Measurements from ENCODE around the gene LRCH1. TPM values are rescaled to one million over a fixed set of nuclear protein-coding genes. Genes with fewer than 3 reads are reported as not detected.

LRCH1 gene
- total and polyA plus RNA-seq, 4 donors = 13.4 to 19.0 (median 14.6) TPM

GRCh38 chr13:46782066-46782465 is 229.1 kb downstream of the LRCH1 start:
- Histone ChIP-seq H3K36me3 (ENCODE audit: control insufficient read depth, insufficient read depth, low read length) (no peaks in the 10 kb centered on the region), H3K4me3 (ENCODE audit: low read depth, low read length) (no peak overlapping the region), H3K9me3 (ENCODE audit: control insufficient read depth, insufficient read depth, low read length) (no peaks in the 10 kb centered on the region), H3K27ac (ENCODE audit: low read depth, low read length) (no peak overlapping the region), H3K27me3 (ENCODE audit: control insufficient read depth, insufficient read depth, low read length) (no peaks in the 10 kb centered on the region), H3K4me1 (ENCODE audit: control insufficient read depth, insufficient read depth, low read length) (no peaks in the 10 kb centered on the region)
- no peak for DNase-seq (ENCODE audit: low read depth in 4 of 6, low spot score in 6 of 6)
- WGBS (ENCODE audit: insufficient coverage) = no CpG with 5 or more reads among the region's 1 CpG

GRCh38 chr13:46782691-46783090 is 229.7 kb downstream of the LRCH1 start:
- no CpG with 5 or more reads among the region's 2 CpGs for WGBS (ENCODE audit: insufficient coverage)
- H3K4me3 ChIP-seq (ENCODE audit: low read depth, low read length) = no peak overlapping the region
- H3K27ac ChIP-seq (ENCODE audit: low read depth, low read length) = no peak overlapping the region
- no peaks in the 10 kb centered on the region for H3K27me3 ChIP-seq (ENCODE audit: control insufficient read depth, insufficient read depth, low read length)
- DNase-seq (ENCODE audit: low read depth in 4 of 6, low spot score in 6 of 6) = no peak
- no peaks in the 10 kb centered on the region for H3K9me3 ChIP-seq (ENCODE audit: control insufficient read depth, insufficient read depth, low read length)
- H3K4me1 ChIP-seq (ENCODE audit: control insufficient read depth, insufficient read depth, low read length) = no peaks in the 10 kb centered on the region
- H3K36me3 ChIP-seq (ENCODE audit: control insufficient read depth, insufficient read depth, low read length) = no peaks in the 10 kb centered on the region

DNA sequence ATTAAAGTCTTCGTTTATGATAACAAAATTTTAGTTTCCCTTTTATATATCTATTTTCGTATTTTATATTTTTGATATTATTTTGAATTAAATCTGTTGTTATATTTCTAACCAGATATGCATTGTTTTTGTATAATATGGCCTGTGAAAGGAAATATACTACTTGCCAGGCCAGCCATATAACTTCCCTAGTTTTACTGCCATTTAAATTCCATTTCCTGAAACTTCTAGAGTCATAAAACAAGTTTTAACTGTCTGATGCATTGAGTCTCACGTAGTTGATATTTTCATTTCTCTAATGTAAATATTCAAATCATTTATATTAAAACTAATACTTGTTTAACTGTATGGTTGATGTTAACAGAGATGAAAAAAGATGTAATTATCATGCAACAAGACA is 230.5 kb downstream of the LRCH1 start:
- no peaks in the 10 kb centered on the region for H3K36me3 ChIP-seq (ENCODE audit: control insufficient read depth, insufficient read depth, low read length)
- H3K9me3 ChIP-seq (ENCODE audit: control insufficient read depth, insufficient read depth, low read length) = no peaks in the 10 kb centered on the region
- no CpG with 5 or more reads among the region's 3 CpGs for WGBS (ENCODE audit: insufficient coverage)
- H3K4me3 ChIP-seq (ENCODE audit: low read depth, low read length) = no peak overlapping the region
- no peaks in the 10 kb centered on the region for H3K4me1 ChIP-seq (ENCODE audit: control insufficient read depth, insufficient read depth, low read length)
- no peak for DNase-seq (ENCODE audit: low read depth in 4 of 6, low spot score in 6 of 6)
- no peaks in the 10 kb centered on the region for H3K27me3 ChIP-seq (ENCODE audit: control insufficient read depth, insufficient read depth, low read length)
- no peak overlapping the region for H3K27ac ChIP-seq (ENCODE audit: low read depth, low read length)

DNA sequence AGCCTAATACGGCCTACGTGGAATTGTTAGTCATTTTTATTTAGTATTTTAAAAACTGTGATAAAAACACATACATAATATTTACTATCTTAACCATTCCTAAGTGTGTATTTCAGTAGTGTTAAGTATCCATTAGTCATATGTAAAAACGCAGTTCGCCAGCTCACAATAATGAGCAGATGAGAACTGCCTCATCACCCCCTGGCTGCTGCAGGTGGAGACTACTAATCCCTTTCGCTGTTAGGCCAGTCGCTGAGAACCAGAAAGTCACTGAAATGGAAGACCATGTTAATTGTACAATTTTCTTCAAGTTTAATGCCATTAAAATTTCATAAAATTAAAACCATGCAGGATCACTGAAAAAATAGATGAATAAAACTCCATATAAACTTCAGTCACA is 242.4 kb downstream of the LRCH1 start:
- DNase-seq (ENCODE audit: low read depth in 4 of 6, low spot score in 6 of 6) = peak in 1 of 6 donors; percentile 22
- Histone ChIP-seq H3K27me3 (ENCODE audit: control insufficient read depth, insufficient read depth, low read length) (no peaks in the 10 kb centered on the region), H3K9me3 (ENCODE audit: control insufficient read depth, insufficient read depth, low read length) (no peaks in the 10 kb centered on the region), H3K36me3 (ENCODE audit: control insufficient read depth, insufficient read depth, low read length) (no peaks in the 10 kb centered on the region), H3K27ac (ENCODE audit: low read depth, low read length) (no peak overlapping the region), H3K4me1 (ENCODE audit: control insufficient read depth, insufficient read depth, low read length) (peaks cover 18% of the 10 kb centered on the region), H3K4me3 (ENCODE audit: low read depth, low read length) (no peak overlapping the region)
- no CpG with 5 or more reads among the region's 6 CpGs for WGBS (ENCODE audit: insufficient coverage)

- no peak for DNase-seq (ENCODE audit: low read depth in 4 of 6, low spot score in 6 of 6)
- H3K9me3 ChIP-seq (ENCODE audit: control insufficient read depth, insufficient read depth, low read length) = no peaks in the 10 kb centered on the region
- H3K4me1 ChIP-seq (ENCODE audit: control insufficient read depth, insufficient read depth, low read length) = peaks cover 18% of the 10 kb centered on the region
- 60% methylated on average over 3 of the region's 5 CpGs for WGBS (ENCODE audit: insufficient coverage)
- H3K27me3 ChIP-seq (ENCODE audit: control insufficient read depth, insufficient read depth, low read length) = no peaks in the 10 kb centered on the region
- H3K4me3 ChIP-seq (ENCODE audit: low read depth, low read length) = peak overlapping the region; percentile 82
- no peaks in the 10 kb centered on the region for H3K36me3 ChIP-seq (ENCODE audit: control insufficient read depth, insufficient read depth, low read length)
- peak overlapping the region; percentile 90 for H3K27ac ChIP-seq (ENCODE audit: low read depth, low read length)
These were observed 243.2 kb downstream of the LRCH1 start for GRCh38 chr13:46796129-46796514.

GRCh38 chr13:46796515-46797474 is 243.8 kb downstream of the LRCH1 start, which contains the start of gene ESD:
TSS of gene ESD (minus strand) at chr13:46797161. CDS start at chr13:46791413, 5,748 bp downstream.
- peak; percentile 84 to 98 (median 88) for DNase-seq (ENCODE audit: low read depth in 4 of 6, low spot score in 6 of 6)
- under 1% methylated on average over 73 of the region's 77 CpGs for WGBS (ENCODE audit: insufficient coverage)
- Histone ChIP-seq H3K36me3 (ENCODE audit: control insufficient read depth, insufficient read depth, low read length) (no peaks in the 10 kb centered on the region), H3K4me3 (ENCODE audit: low read depth, low read length) (peak within 1 kb of the TSS; percentile 82), H3K27me3 (ENCODE audit: control insufficient read depth, insufficient read depth, low read length) (no peaks in the 10 kb centered on the region), H3K4me1 (ENCODE audit: control insufficient read depth, insufficient read depth, low read length) (peaks cover 18% of the 10 kb centered on the region), H3K9me3 (ENCODE audit: control insufficient read depth, insufficient read depth, low read length) (no peaks in the 10 kb centered on the region), H3K27ac (ENCODE audit: low read depth, low read length) (peak within 1 kb of the TSS; percentile 90)

DNA sequence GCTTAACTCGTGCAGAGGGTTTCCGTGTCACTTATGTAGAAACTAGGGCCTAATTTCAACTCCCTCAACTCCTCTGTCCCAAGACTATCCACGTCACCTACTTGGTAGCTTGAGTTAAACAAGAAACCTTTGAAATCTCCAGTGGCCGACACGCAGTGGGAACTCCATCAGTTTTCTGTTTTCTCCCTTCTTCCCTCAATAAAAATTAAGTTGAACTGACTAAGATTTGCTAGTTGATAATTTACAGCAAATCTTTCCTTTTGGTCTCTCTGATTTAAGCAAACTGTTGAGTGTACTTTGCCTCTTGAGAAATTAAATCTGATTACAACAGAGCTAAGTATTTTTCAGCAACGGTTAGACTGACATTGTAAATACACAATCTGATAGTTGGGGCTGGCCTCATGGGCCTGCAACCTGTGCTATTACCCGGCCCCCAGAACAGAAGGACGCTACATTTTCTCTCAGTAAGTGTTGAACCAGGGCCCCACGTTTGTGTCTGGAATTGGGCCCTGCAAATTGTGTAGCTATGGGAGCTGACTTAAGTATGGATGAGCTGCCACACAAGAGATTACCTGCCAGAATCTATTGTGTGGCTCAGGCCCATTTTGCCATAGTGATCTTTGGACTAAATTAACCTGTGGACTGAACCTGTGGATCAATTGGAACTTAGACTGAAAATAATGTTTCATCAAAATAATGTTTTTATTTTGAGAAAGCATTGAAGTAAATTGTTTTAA is 244.7 kb downstream of the LRCH1 start:
- no peaks in the 10 kb centered on the region for H3K36me3 ChIP-seq (ENCODE audit: control insufficient read depth, insufficient read depth, low read length)
- no peaks in the 10 kb centered on the region for H3K9me3 ChIP-seq (ENCODE audit: control insufficient read depth, insufficient read depth, low read length)
- H3K27ac ChIP-seq (ENCODE audit: low read depth, low read length) = peak overlapping the region; percentile 90
- DNase-seq (ENCODE audit: low read depth in 4 of 6, low spot score in 6 of 6) = peak in 1 of 6 donors; percentile 5
- peak overlapping the region; percentile 82 for H3K4me3 ChIP-seq (ENCODE audit: low read depth, low read length)
- peaks cover 18% of the 10 kb centered on the region for H3K4me1 ChIP-seq (ENCODE audit: control insufficient read depth, insufficient read depth, low read length)
- 42% methylated on average over 6 of the region's 9 CpGs for WGBS (ENCODE audit: insufficient coverage)
- no peaks in the 10 kb centered on the region for H3K27me3 ChIP-seq (ENCODE audit: control insufficient read depth, insufficient read depth, low read length)

- H3K4me3 ChIP-seq (ENCODE audit: low read depth, low read length) = no peak overlapping the region
- no peaks in the 10 kb centered on the region for H3K9me3 ChIP-seq (ENCODE audit: control insufficient read depth, insufficient read depth, low read length)
- H3K27ac ChIP-seq (ENCODE audit: low read depth, low read length) = no peak overlapping the region
- H3K27me3 ChIP-seq (ENCODE audit: control insufficient read depth, insufficient read depth, low read length) = no peaks in the 10 kb centered on the region
- H3K36me3 ChIP-seq (ENCODE audit: control insufficient read depth, insufficient read depth, low read length) = no peaks in the 10 kb centered on the region
- WGBS (ENCODE audit: insufficient coverage) = no CpG with 5 or more reads among the region's 4 CpGs
- H3K4me1 ChIP-seq (ENCODE audit: control insufficient read depth, insufficient read depth, low read length) = peaks cover 18% of the 10 kb centered on the region
- DNase-seq (ENCODE audit: low read depth in 4 of 6, low spot score in 6 of 6) = no peak
These were observed 246.2 kb downstream of the LRCH1 start for GRCh38 chr13:46799139-46799538.

DNA sequence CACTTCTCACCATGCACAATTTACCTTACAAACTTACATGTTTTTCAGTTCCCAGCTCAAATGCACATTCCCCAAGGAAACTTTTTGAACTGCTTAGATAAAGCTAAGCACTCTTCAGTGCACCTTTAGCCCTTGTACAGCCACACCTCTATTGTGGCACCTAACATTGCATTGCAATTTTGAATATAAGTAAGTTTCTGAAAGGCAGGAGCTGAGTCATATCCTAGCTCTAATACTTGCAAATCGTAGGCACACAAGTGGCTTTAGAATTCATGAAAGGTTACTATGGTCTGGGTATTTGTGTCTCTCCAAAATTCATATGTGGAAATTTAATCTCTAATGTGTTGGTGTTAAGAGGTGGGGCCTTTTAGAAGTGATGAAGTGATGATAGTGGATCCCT is 248.9 kb downstream of the LRCH1 start:
- Histone ChIP-seq H3K4me1 (ENCODE audit: control insufficient read depth, insufficient read depth, low read length) (peaks cover 7% of the 10 kb centered on the region), H3K9me3 (ENCODE audit: control insufficient read depth, insufficient read depth, low read length) (no peaks in the 10 kb centered on the region), H3K27ac (ENCODE audit: low read depth, low read length) (no peak overlapping the region), H3K27me3 (ENCODE audit: control insufficient read depth, insufficient read depth, low read length) (no peaks in the 10 kb centered on the region), H3K4me3 (ENCODE audit: low read depth, low read length) (no peak overlapping the region), H3K36me3 (ENCODE audit: control insufficient read depth, insufficient read depth, low read length) (no peaks in the 10 kb centered on the region)
- no peak for DNase-seq (ENCODE audit: low read depth in 4 of 6, low spot score in 6 of 6)
- no CpG with 5 or more reads among the region's 1 CpG for WGBS (ENCODE audit: insufficient coverage)

All from spinal cord (tissue), 10 donors.